Measurements from ENCODE around the gene S100A12. TPM values are rescaled to one million over a fixed set of nuclear protein-coding genes. Genes with fewer than 3 reads are reported as not detected.

S100A12 gene
- total RNA-seq, 2 experiments from 2014 or later, result 4.0 to 5.5 TPM

GRCh38 chr1:153341431-153341934, 33.9 kb downstream of the S100A12 start:
- ChIA-PET CTCF (interaction anchor here (1.4 kb wide), 1 partner anchor 11 kb away, joined by 5 read pairs; no protein-coding TSS in a partner anchor), POLR2A (no interaction called here)
- Histone ChIP-seq H3K27me3 (ENCODE audit: control insufficient read depth in 1 of 2, insufficient read depth in 2 of 2, low read length in 2 of 2) (peaks cover 0 to 9% of the 10 kb centered on the region in 2 experiments), H3K27ac (ENCODE audit: low read depth in 1 of 2, low read length in 2 of 2) (no peak overlapping the region), H3K4me1 (ENCODE audit: insufficient read depth, low read length) (peaks cover 32% of the 10 kb centered on the region), H3K4me3 (ENCODE audit: low read length) (no peak overlapping the region), H3K36me3 (ENCODE audit: insufficient read depth, low read length) (no peaks in the 10 kb centered on the region), H3K9me3 (ENCODE audit: control insufficient read depth in 1 of 2, insufficient read depth in 1 of 2, low read length in 2 of 2) (no peaks in the 10 kb centered on the region)
- ATAC-seq (ENCODE audit: poor library complexity), result no peak
- no peak overlapping the region for H3K27ac Mint-ChIP-seq
- H3K9me3 Mint-ChIP-seq, result no peaks in the 10 kb centered on the region
- no peak for DNase-seq
- H3K4me3 Mint-ChIP-seq, result no peak overlapping the region
- intact Hi-C loops (cut with DNase I, micrococcal nuclease), result no loop called here
- peaks cover 10% of the 10 kb centered on the region for H3K27me3 Mint-ChIP-seq
- TF ChIP-seq, protein P1, sequence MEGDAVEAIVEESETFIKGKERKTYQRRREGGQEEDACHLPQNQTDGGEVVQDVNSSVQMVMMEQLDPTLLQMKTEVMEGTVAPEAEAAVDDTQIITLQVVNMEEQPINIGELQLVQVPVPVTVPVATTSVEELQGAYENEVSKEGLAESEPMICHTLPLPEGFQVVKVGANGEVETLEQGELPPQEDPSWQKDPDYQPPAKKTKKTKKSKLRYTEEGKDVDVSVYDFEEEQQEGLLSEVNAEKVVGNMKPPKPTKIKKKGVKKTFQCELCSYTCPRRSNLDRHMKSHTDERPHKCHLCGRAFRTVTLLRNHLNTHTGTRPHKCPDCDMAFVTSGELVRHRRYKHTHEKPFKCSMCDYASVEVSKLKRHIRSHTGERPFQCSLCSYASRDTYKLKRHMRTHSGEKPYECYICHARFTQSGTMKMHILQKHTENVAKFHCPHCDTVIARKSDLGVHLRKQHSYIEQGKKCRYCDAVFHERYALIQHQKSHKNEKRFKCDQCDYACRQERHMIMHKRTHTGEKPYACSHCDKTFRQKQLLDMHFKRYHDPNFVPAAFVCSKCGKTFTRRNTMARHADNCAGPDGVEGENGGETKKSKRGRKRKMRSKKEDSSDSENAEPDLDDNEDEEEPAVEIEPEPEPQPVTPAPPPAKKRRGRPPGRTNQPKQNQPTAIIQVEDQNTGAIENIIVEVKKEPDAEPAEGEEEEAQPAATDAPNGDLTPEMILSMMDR (IDR thresholded peaks at IDR 0.05), result no peak
- H3K36me3 Mint-ChIP-seq (ENCODE audit: low read depth), result no peaks in the 10 kb centered on the region
- H3K4me1 Mint-ChIP-seq (ENCODE audit: low read depth), result peaks cover 87% of the 10 kb centered on the region

GRCh38 chr1:153340356-153340755, 35.1 kb downstream of the S100A12 start:
- Mint-ChIP-seq H3K4me1 (ENCODE audit: low read depth) (peaks cover 76% of the 10 kb centered on the region), H3K36me3 (ENCODE audit: low read depth) (no peaks in the 10 kb centered on the region), H3K27ac (no peak overlapping the region), H3K4me3 (no peak overlapping the region), H3K27me3 (peaks cover 1% of the 10 kb centered on the region), H3K9me3 (no peaks in the 10 kb centered on the region)
- Histone ChIP-seq H3K36me3 (ENCODE audit: insufficient read depth, low read length) (no peaks in the 10 kb centered on the region), H3K9me3 (ENCODE audit: control insufficient read depth in 1 of 2, insufficient read depth in 1 of 2, low read length in 2 of 2) (no peaks in the 10 kb centered on the region), H3K4me3 (ENCODE audit: low read length) (no peak overlapping the region), H3K4me1 (ENCODE audit: insufficient read depth, low read length) (peaks cover 20% of the 10 kb centered on the region), H3K27ac (ENCODE audit: low read depth in 1 of 2, low read length in 2 of 2) (no peak overlapping the region), H3K27me3 (ENCODE audit: control insufficient read depth in 1 of 2, insufficient read depth in 2 of 2, low read length in 2 of 2) (peaks cover 0 to 9% of the 10 kb centered on the region in 2 experiments)
- POLR2A ChIA-PET, result no interaction called here
- ATAC-seq (ENCODE audit: poor library complexity), result no peak
- intact Hi-C loops (cut with DNase I, micrococcal nuclease), result no loop called here
- DNase-seq, result no peak
- CTCF ChIA-PET, result no interaction called here
- TF ChIP-seq, protein P1 (IDR thresholded peaks at IDR 0.05), result no peak

DNA sequence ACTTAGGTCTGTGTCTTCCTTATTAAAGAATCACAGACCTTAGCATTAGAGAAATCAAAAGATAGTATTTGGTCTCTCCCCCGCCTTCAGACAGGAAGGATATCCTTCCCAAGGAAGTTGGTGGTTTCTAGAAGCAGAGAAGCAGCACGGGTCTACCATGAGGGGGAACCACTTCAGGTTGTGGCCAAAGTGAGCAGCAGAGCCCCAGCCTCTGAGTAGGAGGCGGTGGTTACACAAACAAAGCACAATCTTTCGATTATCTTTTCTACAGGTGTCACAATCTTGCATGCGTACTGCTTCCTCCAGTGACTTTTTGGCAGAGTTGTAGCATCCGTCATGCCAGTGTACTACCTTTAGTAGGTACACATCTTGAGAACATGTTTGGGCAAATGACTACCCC, 35.6 kb downstream of the S100A12 start:
- DNase-seq, result peak in 1 of 14 experiments; percentile 38
- TF ChIP-seq, protein P1 (IDR thresholded peaks at IDR 0.05), result no peak
- H3K4me3 Mint-ChIP-seq, result peak overlapping the region; percentile 7

More for the DNA sequence above, 35.6 kb downstream of the S100A12 start:
- Mint-ChIP-seq H3K9me3 (no peaks in the 10 kb centered on the region), H3K27me3 (no peaks in the 10 kb centered on the region), H3K27ac (no peak overlapping the region), H3K4me1 (ENCODE audit: low read depth) (peaks cover 71% of the 10 kb centered on the region), H3K36me3 (ENCODE audit: low read depth) (no peaks in the 10 kb centered on the region)
- Histone ChIP-seq H3K27ac (ENCODE audit: low read depth in 1 of 2, low read length in 2 of 2) (no peak overlapping the region), H3K9me3 (ENCODE audit: control insufficient read depth in 1 of 2, insufficient read depth in 1 of 2, low read length in 2 of 2) (no peaks in the 10 kb centered on the region), H3K27me3 (ENCODE audit: control insufficient read depth in 1 of 2, insufficient read depth in 2 of 2, low read length in 2 of 2) (peaks cover 0 to 9% of the 10 kb centered on the region in 2 experiments), H3K36me3 (ENCODE audit: insufficient read depth, low read length) (no peaks in the 10 kb centered on the region), H3K4me3 (ENCODE audit: low read length) (no peak overlapping the region), H3K4me1 (ENCODE audit: insufficient read depth, low read length) (peaks cover 15% of the 10 kb centered on the region)
- POLR2A ChIA-PET, result no interaction called here
- intact Hi-C loops (cut with DNase I, micrococcal nuclease), result no loop called here
- CTCF ChIA-PET, result no interaction called here
- ATAC-seq (ENCODE audit: poor library complexity), result no peak

Data from CD4-positive, alpha-beta T cell (primary cell).